Measurements from ENCODE around the gene ARMH4. TPM values are rescaled to one million over a fixed set of nuclear protein-coding genes. Genes with fewer than 3 reads are reported as not detected.
A peak's percentile ranks its signal among the peaks of the same experiment; 100 is the strongest.

ARMH4 gene
- total RNA-seq, 1 experiment from 2014 or later = 7.8 TPM

GRCh38 chr14:58014778-58015177, 137.2 kb downstream of the ARMH4 start:
- DNase-seq (ENCODE audit: low spot score) = no peak
- no peaks in the 10 kb centered on the region for H3K9me3 ChIP-seq (ENCODE audit: low read depth, low read length, poor library complexity, severe bottlenecking)
- peaks cover 25% of the 10 kb centered on the region for H3K4me1 ChIP-seq (ENCODE audit: insufficient read depth, low read length, poor library complexity, severe bottlenecking)
- H3K36me3 ChIP-seq (ENCODE audit: insufficient read depth, low read length, poor library complexity, severe bottlenecking) = no peaks in the 10 kb centered on the region
- no peak for TF ChIP-seq EZH2 (IDR thresholded peaks at IDR 0.05; ENCODE audit: borderline replicate concordance, low read depth, low read length, poor library complexity, severe bottlenecking)
- TF ChIP-seq CTCF (conservative IDR thresholded peaks at IDR 0.05; ENCODE audit: low read depth, low read length) = peak; percentile 30; the same call in 1 of the 2 replicates
- CTCF ChIA-PET = no interaction called here
- H3K4me3 ChIP-seq (ENCODE audit: low read depth, low read length, poor library complexity, severe bottlenecking) = no peak overlapping the region
- intact Hi-C loops (cut with micrococcal nuclease; ENCODE audit: unreplicated experiment) = no loop called here
- H3K27ac ChIP-seq (ENCODE audit: low read depth, low read length, poor library complexity, severe bottlenecking) = no peak overlapping the region
- no peaks in the 10 kb centered on the region for H3K27me3 ChIP-seq (replicated peaks; ENCODE audit: insufficient read depth, low read depth, low read length, poor library complexity)
- POLR2A ChIA-PET (ENCODE audit: low non-redundant PET) = no interaction called here
- no TSS peak for BruUV-seq (replicated peaks)

GRCh38 chr14:58002618-58003017, 149.4 kb downstream of the ARMH4 start:
- no peaks in the 10 kb centered on the region for H3K9me3 ChIP-seq (ENCODE audit: low read depth, low read length, poor library complexity, severe bottlenecking)
- TF ChIP-seq CTCF (conservative IDR thresholded peaks at IDR 0.05; ENCODE audit: low read depth, low read length) (no peak), EZH2 (IDR thresholded peaks at IDR 0.05; ENCODE audit: borderline replicate concordance, low read depth, low read length, poor library complexity, severe bottlenecking) (no peak)
- peaks cover 38% of the 10 kb centered on the region for H3K4me1 ChIP-seq (ENCODE audit: insufficient read depth, low read length, poor library complexity, severe bottlenecking)
- intact Hi-C loops (cut with micrococcal nuclease; ENCODE audit: unreplicated experiment) = no loop called here
- no TSS peak for BruUV-seq (replicated peaks)
- no peak overlapping the region for H3K27ac ChIP-seq (ENCODE audit: low read depth, low read length, poor library complexity, severe bottlenecking)
- no peak overlapping the region for H3K4me3 ChIP-seq (ENCODE audit: low read depth, low read length, poor library complexity, severe bottlenecking)
- ChIA-PET POLR2A (ENCODE audit: low non-redundant PET) (no interaction called here), CTCF (no interaction called here)
- no peaks in the 10 kb centered on the region for H3K27me3 ChIP-seq (replicated peaks; ENCODE audit: insufficient read depth, low read depth, low read length, poor library complexity)
- no peaks in the 10 kb centered on the region for H3K36me3 ChIP-seq (ENCODE audit: insufficient read depth, low read length, poor library complexity, severe bottlenecking)
- no peak for DNase-seq (ENCODE audit: low spot score)

GRCh38 chr14:57999979-58000378, 152.0 kb downstream of the ARMH4 start:
- ChIA-PET CTCF (no interaction called here), POLR2A (ENCODE audit: low non-redundant PET) (interaction anchor here (0.6 kb wide), 1 partner anchor 67 kb away, joined by 3 read pairs; no protein-coding TSS in a partner anchor)
- Histone ChIP-seq H3K36me3 (ENCODE audit: insufficient read depth, low read length, poor library complexity, severe bottlenecking) (no peaks in the 10 kb centered on the region), H3K4me1 (ENCODE audit: insufficient read depth, low read length, poor library complexity, severe bottlenecking) (peaks cover 64% of the 10 kb centered on the region), H3K4me3 (ENCODE audit: low read depth, low read length, poor library complexity, severe bottlenecking) (no peak overlapping the region), H3K27ac (ENCODE audit: low read depth, low read length, poor library complexity, severe bottlenecking) (peak overlapping the region; percentile 86), H3K27me3 (replicated peaks; ENCODE audit: insufficient read depth, low read depth, low read length, poor library complexity) (no peaks in the 10 kb centered on the region), H3K9me3 (ENCODE audit: low read depth, low read length, poor library complexity, severe bottlenecking) (no peaks in the 10 kb centered on the region)
- DNase-seq (ENCODE audit: low spot score) = peak; percentile 43
- BruUV-seq (replicated peaks) = no TSS peak
- TF ChIP-seq EZH2 (IDR thresholded peaks at IDR 0.05; ENCODE audit: borderline replicate concordance, low read depth, low read length, poor library complexity, severe bottlenecking) = no peak
- intact Hi-C loops (cut with micrococcal nuclease; ENCODE audit: unreplicated experiment) = loop anchor here (2.0 to 5.0 kb wide), 3 partner anchors 58 to 958 kb away; no protein-coding TSS in a partner anchor

- POLR2A ChIA-PET (ENCODE audit: low non-redundant PET) = interaction anchor here (0.6 kb wide), 1 partner anchor 499 kb away, joined by 4 read pairs; no protein-coding TSS in a partner anchor
- no peaks in the 10 kb centered on the region for H3K27me3 ChIP-seq (replicated peaks; ENCODE audit: insufficient read depth, low read depth, low read length, poor library complexity)
- DNase-seq (ENCODE audit: low spot score) = peak; percentile 50
- TF ChIP-seq CTCF (conservative IDR thresholded peaks at IDR 0.05; ENCODE audit: low read depth, low read length) (no peak), EZH2 (IDR thresholded peaks at IDR 0.05; ENCODE audit: borderline replicate concordance, low read depth, low read length, poor library complexity, severe bottlenecking) (no peak)
- H3K4me1 ChIP-seq (ENCODE audit: insufficient read depth, low read length, poor library complexity, severe bottlenecking) = peaks cover 66% of the 10 kb centered on the region
- peak overlapping the region; percentile 12 for H3K4me3 ChIP-seq (ENCODE audit: low read depth, low read length, poor library complexity, severe bottlenecking)
- CTCF ChIA-PET = interaction anchor here (1.1 kb wide), 1 partner anchor 12 kb away, joined by 4 read pairs; no protein-coding TSS in a partner anchor
- BruUV-seq (replicated peaks) = TSS peak; percentile 73
- intact Hi-C loops (cut with micrococcal nuclease; ENCODE audit: unreplicated experiment) = loop anchor here (2.0 to 5.0 kb wide), 3 partner anchors 57 to 957 kb away; no protein-coding TSS in a partner anchor
- H3K9me3 ChIP-seq (ENCODE audit: low read depth, low read length, poor library complexity, severe bottlenecking) = no peaks in the 10 kb centered on the region
- H3K36me3 ChIP-seq (ENCODE audit: insufficient read depth, low read length, poor library complexity, severe bottlenecking) = no peaks in the 10 kb centered on the region
- peak overlapping the region; percentile 86 for H3K27ac ChIP-seq (ENCODE audit: low read depth, low read length, poor library complexity, severe bottlenecking)
Observed at GRCh38 chr14:57999471-57999870, 152.5 kb downstream of the ARMH4 start.
